DMS 273 (cell line): ENCODE data around the gene STX8.
"Not testable (repeated sequence)": the region's sequence is repeated elsewhere in the genome, so short reads cannot be mapped to it uniquely, and the experiment has no call there.

Experiments
- DNase-seq: peaks from one replicate; lab custom pipeline; 2025; ENCODE audit not compliant: unreplicated experiment; lab: John Stamatoyannopoulos, UW

The STX8 gene

DNA sequence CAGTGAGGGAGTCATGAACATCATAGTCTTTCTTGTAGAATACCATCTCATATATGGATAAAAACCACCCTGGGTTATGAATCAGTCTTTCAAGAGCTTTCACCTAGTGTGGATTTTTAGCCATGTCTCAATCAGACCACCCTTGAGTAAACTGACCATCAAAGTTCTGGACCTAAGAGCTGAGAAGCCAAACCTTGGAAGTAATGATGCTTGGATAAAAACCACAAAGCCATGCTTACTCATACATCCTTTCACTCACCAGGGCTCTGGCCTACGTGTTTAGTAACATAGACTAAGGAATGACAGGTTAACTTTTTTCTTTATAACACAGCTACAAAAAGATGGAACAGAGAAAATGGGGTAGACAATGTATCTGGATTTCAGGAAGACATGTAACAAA lies 167.2 kb downstream of the STX8 start:
- no peak for DNase-seq

GRCh38 chr17:9406046-9406606 lies 169.5 kb downstream of the STX8 start:
- DNase-seq = no peak

- DNase-seq = no peak
Observed at GRCh38 chr17:9403257-9403656, 172.4 kb downstream of the STX8 start.

- peak; percentile 68 for DNase-seq
Observed at GRCh38 chr17:9402590-9403199, 172.9 kb downstream of the STX8 start.

DNA sequence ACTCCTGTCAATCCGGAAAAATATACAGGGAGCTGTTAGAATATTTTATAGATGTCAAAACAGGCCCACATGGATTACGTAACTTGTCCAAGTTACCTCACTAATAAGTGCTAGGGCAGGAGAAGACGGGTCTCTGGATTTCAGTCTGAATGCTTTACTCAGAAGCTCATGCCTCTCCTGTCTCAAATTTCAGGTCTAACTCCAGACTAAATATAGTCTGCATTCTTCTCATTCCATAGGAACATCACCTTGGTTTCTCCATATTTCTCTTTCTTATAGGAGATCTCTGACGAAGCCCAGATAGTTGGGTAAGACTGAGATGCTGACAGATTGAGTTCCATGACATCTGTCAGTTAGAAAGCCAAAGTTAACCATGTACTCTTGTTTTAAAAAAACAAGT lies 174.2 kb downstream of the STX8 start:
- DNase-seq = no peak

- no peak for DNase-seq
Observed at GRCh38 chr17:9389111-9389527, 186.5 kb downstream of the STX8 start.

- no peak for DNase-seq
Observed at GRCh38 chr17:9386401-9386800, 189.2 kb downstream of the STX8 start.

GRCh38 chr17:9383826-9384225 lies 191.8 kb downstream of the STX8 start:
- no peak for DNase-seq

DNA sequence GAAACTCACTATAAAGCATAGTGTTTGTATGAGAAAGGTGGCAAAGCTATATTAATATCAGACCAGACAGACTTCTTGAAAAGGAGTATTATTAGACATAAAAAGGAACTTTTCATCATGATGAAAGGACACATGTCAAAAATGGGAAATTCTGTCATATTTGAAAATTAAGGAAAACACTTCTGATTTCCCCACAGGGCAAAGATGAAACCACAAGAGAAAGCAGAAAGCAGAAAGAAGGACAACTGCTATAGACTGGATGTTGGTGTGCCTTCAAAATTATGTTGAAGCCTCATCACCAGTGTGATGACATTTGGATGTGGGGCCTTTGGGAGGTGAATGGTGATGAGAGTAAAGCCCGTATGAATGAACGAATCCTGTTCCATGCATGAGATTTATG lies 193.0 kb downstream of the STX8 start:
- DNase-seq = no peak

DNA sequence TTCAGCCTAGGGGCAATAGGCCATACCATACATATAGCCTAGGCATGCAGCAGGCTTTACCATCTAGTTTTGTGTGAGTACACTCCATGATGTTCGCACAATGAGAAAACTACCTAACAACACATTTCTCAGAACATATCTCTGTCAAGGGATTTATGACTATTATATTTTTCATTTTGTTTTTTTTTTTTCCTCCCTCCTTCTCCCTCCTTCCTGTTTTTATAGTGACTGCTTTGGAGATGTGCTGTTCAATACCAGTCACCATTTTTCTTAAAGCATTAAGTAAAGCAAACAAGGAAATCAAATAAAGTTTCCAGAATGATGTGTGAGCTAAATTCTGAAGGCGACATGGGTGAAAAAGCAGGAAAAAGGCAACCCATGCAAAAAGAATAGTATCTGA lies 194.6 kb downstream of the STX8 start:
- DNase-seq = no peak

DNA sequence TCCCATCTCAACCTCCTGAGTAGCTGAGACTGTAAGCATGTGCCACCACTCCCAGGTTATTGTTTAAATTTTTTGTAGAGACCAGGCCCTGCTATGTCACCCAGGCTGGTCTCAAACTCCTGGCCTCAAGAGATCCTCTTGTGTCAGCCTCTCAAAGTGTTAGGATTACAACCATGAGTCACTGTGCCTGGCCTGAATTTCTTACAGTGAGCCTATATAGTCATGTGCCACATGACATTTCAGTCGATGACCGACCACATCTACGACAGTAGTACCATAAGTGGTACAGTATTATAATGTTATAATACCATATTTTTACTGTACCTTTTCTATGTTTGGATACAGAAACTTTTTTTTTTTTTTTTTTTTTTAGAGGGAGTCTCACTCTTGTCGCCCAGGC lies 195.3 kb downstream of the STX8 start:
- no peak for DNase-seq

GRCh38 chr17:9376177-9376576 lies 199.4 kb downstream of the STX8 start:
- DNase-seq = not testable (repeated sequence)

DNA sequence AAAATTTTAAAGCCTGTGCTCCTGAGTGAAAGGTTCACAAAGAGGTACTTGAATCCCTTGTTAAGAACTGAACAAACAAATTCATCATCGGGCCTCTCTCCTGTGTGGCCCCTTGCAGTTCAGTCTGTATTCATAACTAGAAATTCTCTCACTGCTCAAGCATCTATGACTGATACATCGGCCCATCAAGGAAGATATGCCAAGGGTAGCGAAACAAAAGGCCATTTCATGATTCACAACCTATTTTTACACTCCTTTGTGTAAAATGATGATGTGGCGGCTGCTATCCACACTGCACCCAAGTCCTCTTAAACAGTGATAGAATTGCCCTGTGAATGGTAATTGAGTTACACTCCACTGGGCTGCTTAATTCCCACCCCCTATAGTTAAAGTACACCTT lies 204.6 kb downstream of the STX8 start:
- no peak for DNase-seq

GRCh38 chr17:9370467-9370866 lies 205.2 kb downstream of the STX8 start:
- no peak for DNase-seq

DNA sequence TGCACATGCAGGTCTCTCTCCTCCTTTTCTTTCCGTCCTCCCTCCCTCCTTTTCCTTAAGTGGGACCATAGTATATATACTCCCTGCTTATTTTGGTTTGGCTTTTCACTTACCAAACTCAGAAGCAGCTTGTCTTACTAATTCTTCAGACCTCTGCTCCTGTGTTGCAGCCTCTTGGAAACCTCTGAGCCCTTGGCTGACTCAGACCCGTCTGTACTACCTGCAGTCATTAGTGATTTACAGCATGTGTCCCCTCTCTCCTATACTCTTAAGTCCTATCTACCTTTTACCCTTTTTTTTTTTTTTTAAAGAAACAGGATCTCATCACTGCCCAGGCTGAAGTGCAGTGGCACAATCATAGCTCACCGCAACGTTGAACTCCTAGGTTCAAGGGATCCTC lies 207.0 kb downstream of the STX8 start:
- DNase-seq = no peak

DNA sequence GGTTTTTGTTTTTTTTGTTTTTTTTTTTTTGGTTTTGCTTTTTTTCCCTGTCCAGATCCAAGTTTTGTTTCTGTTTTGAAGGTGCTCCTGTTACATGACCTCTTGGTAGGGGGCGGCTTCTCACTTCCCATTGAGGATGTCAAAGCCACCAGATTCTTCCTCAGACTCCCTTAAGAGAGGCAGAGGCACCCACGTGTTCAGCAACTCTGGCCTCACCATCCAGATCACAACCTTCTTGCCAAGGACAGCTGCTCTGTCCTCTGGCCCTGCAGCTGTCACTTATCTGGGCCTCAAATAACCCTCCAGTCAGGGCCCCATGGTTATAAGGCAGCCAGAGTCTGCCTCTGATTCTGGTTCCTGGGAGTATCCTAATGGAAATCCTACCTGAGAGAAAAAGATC lies 208.5 kb downstream of the STX8 start:
- peak; percentile 11 for DNase-seq

- no peak for DNase-seq
Observed at GRCh38 chr17:9364837-9365430, 210.7 kb downstream of the STX8 start.

DNA sequence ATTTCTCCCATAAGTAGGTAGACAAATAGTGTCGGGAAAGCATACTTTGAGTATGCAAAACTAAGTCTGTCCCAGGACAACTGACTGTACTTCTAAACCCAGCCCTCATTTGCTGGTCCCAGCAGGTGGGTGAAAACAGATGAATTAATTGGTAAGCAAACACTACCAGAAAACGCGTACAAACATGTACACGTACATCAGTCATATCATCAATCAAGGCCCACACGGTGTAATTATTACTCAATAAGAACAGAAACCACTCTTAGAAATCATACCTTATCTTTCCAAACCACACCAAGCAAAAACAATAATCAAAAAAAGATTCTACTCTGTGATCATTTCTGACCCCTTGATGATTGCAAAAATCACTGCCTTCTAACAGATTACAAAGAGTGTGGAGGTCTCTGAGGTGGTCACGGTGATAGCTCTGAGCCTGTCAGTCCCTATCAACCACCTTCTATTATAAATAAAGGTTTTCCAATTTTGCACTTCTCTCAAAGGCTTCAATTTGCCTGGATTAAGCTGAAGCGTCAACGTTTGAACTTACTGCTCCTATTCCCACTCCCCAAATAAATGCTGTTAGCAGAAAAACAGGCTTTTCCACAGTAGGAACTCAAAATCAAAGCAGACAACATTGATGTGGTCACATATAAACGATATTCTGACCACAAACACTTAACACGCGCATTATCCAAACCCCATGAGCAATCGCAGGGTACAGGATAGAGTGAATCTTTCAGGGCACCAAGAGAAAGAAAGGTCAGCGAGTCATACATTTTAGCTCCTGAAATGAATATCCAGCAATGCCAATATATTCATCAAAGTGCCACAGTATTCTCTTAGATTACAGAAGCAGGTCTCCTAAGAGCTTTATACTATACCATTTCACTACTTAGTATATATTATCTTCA lies 211.9 kb downstream of the STX8 start:
- DNase-seq = no peak

GRCh38 chr17:9361188-9361955 lies 214.2 kb downstream of the STX8 start:
- no peak for DNase-seq

- DNase-seq = no peak
Observed at GRCh38 chr17:9360677-9361081, 214.9 kb downstream of the STX8 start.

DNA sequence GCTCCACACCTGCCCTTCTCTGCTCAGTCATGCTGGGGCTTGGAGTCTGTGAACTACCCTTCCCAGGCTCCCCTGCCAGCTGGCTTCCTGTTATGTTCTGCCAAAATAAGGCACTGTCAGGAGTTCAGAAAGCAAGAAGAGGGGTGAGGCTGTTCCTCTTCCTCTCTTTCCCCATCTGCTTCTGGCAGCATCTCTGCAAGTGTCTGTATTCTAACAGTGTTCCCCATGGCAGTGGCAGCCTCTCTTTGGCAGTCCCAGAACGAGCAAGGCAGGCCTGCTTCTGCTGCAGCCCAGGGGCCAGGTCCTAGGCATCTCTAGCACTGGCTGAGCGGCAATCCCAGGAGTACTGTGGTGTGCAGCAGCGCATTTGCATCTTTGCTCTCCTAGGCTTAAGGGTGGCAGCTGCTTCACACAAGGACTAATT lies 219.1 kb downstream of the STX8 start:
- DNase-seq = peak; percentile 32
